Stimulated activated CD4-positive, alpha-beta T cell treated with anti-CD3 and anti-CD28 coated beads, Interleukin-15, amount 100 ng/mL, for 48 hours (primary cell): ENCODE results near the gene FOXD2.
A peak's percentile ranks its signal among the peaks of the same experiment; 100 is the strongest.

Experiments used
- DNase-seq, 2 donors: peaks; one replicate each; pipeline ENCODE4 v3.0.0-alpha.2; 2020; ENCODE audit warnings: low read depth in 2 of 2

Gene FOXD2

GRCh38 chr1:47417170-47418044, 20.4 kb upstream of the FOXD2 start:
- no peak for DNase-seq

GRCh38 chr1:47418122-47418521, 19.7 kb upstream of the FOXD2 start:
- DNase-seq = no peak

GRCh38 chr1:47418681-47419325, 19.0 kb upstream of the FOXD2 start:
- DNase-seq = no peak

GRCh38 chr1:47420547-47420946, 17.3 kb upstream of the FOXD2 start:
- no peak for DNase-seq

GRCh38 chr1:47423872-47424271, 14.0 kb upstream of the FOXD2 start:
- no peak for DNase-seq

- no peak for DNase-seq
These were observed 13.4 kb upstream of the FOXD2 start for GRCh38 chr1:47424336-47424982.

- DNase-seq = no peak
These were observed 6.3 kb upstream of the FOXD2 start for GRCh38 chr1:47431534-47431933.

GRCh38 chr1:47432071-47433036, 5.5 kb upstream of the FOXD2 start:
- peak in 1 of 2 donors; percentile 45 for DNase-seq

GRCh38 chr1:47433037-47433421, 4.8 kb upstream of the FOXD2 start:
- DNase-seq = no peak

GRCh38 chr1:47433477-47434050, 4.3 kb upstream of the FOXD2 start:
- no peak for DNase-seq

- DNase-seq = no peak
These were observed 3.6 kb upstream of the FOXD2 start for GRCh38 chr1:47434051-47434842.

GRCh38 chr1:47435506-47436303, 2.1 kb upstream of the FOXD2 start:
- no peak for DNase-seq

GRCh38 chr1:47436304-47436978, 1.4 kb upstream of the FOXD2 start:
- DNase-seq = peak; percentile 53 to 66

GRCh38 chr1:47436979-47437446, 831 bp upstream of the FOXD2 start:
- DNase-seq = no peak

- DNase-seq = no peak
These were observed 547 bp downstream of the FOXD2 start for GRCh38 chr1:47438165-47439016.

GRCh38 chr1:47439017-47439818, 1.4 kb downstream of the FOXD2 start:
- DNase-seq = no peak
